T1000 (cell line): Measurements from ENCODE around the gene DENND6A.

ENCODE experiments used
- DNase-seq: peaks from one replicate; lab custom pipeline; 2025; ENCODE audit warnings: mixed read lengths; lab: John Stamatoyannopoulos, UW

DENND6A gene

DNA sequence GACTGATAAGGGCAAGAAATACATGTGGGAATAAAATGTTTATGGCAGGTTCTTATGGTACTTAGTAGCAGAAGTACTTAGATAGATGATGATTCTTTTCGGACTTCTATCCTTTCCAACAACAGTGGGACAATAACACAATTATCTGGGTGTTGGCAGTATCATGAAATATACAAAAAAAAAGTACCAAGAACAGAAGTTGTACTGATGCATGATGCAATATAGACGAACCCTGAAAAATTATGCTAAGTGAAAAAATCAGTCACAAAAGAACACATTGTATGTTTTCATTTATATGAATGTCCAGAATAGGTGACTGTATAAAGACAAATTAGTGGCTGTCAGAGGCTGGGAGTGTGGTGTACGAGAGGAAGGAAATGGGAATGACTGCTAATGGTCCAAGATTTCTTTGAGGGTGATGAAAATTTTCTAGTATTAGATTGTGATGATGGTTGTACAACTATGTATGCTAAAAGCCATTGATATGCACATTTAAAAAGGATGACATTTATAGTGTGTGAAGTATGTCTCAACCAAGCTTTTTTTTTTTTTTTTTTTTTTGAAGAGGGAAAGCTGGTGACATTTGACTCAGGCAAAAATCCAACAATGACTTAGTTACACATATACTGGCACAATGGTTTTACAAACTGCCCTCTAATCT lies 116.8 kb downstream of the DENND6A start:
- DNase-seq, result no peak
